ENCODE data around the gene NKG7.

DNA sequence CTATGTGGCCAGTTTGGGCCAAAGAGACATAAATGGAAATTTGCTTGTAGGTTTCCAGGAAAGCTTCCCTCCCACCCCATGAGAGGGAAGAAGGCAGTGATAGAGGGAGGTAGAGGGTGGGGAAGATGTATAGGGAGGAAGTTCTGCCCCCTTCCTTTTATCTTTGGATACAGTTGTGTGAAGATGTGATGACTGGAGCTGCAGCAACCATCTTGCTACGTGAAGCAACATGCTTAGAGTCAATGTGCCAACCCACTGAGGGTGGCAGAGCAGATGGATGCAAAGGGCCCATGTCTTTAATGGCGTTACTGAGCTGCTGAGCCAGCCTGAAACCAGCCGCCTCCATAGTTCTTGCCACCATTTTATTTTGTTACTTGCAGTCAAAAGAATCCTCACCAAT, 41.3 kb downstream of the NKG7 start:
- TF ChIP-seq, protein P1, sequence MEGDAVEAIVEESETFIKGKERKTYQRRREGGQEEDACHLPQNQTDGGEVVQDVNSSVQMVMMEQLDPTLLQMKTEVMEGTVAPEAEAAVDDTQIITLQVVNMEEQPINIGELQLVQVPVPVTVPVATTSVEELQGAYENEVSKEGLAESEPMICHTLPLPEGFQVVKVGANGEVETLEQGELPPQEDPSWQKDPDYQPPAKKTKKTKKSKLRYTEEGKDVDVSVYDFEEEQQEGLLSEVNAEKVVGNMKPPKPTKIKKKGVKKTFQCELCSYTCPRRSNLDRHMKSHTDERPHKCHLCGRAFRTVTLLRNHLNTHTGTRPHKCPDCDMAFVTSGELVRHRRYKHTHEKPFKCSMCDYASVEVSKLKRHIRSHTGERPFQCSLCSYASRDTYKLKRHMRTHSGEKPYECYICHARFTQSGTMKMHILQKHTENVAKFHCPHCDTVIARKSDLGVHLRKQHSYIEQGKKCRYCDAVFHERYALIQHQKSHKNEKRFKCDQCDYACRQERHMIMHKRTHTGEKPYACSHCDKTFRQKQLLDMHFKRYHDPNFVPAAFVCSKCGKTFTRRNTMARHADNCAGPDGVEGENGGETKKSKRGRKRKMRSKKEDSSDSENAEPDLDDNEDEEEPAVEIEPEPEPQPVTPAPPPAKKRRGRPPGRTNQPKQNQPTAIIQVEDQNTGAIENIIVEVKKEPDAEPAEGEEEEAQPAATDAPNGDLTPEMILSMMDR (IDR thresholded peaks at IDR 0.05; ENCODE audit: low read depth, low read length) = no peak
- TF ChIP-seq EZH2phosphoT487 (IDR thresholded peaks at IDR 0.05; ENCODE audit: low read depth) = no peak
